ENCODE measurements around the gene FOXF2. TPM values are rescaled to one million over a fixed set of nuclear protein-coding genes. Genes with fewer than 3 reads are reported as not detected.

The FOXF2 gene
- total RNA-seq, 1 experiment from 2014 or later: 8.0 TPM

DNA sequence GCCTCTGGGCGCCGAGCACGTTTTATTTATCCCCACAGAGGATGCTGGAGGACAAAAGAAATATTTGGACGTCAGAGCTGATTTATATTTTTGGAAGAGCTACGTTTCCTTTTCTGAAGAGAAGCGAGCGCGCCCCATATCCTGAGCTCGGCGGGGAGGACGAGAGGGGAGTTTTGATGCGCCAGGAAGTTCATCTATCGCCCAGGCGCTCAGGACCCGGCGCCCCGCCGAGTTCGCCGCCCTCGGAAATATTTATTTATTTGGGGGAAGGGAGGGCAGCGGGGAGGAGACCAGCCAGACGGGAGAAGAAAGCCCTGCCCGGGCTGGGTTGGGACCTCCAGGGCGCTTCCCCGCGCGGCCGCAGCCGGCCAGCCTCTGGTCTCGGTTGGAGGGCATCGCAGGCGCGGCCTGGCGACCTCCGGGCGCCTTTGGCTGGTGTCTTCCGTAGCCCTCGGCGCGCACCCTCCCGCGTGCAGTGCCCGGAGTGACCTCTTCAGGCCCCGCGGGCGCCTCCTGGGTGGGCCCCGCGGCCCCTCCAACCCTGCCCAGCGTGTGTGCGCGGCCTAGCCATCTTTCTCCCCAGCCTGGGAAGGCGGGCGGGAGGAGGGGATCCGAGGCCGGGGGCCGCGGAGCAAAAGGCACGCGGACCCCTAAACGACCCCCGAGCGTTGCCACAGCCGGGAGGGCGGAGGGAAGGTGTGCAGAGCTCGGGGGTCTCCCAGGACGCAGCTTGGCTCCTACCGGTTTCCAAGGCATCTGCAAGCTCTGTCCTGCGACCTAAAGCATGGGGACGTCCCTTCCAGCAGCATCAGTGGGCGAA is 5.4 kb upstream of the FOXF2 start:
- DNase-seq (ENCODE audit: unreplicated experiment): no peak
- Mint-ChIP-seq H3K9me3 (ENCODE audit: unreplicated experiment) (no peaks in the 10 kb centered on the region), H3K36me3 (ENCODE audit: insufficient read depth, unreplicated experiment) (peaks cover 1% of the 10 kb centered on the region), H3K4me3 (ENCODE audit: unreplicated experiment) (no peak overlapping the region), H3K4me1 (ENCODE audit: insufficient read depth, unreplicated experiment) (peaks cover 8% of the 10 kb centered on the region), H3K27ac (ENCODE audit: low read depth, unreplicated experiment) (no peak overlapping the region), H3K27me3 (ENCODE audit: insufficient read depth, unreplicated experiment) (peaks cover 24% of the 10 kb centered on the region)
- no TSS peak for BruUV-seq (replicated peaks)
- TF ChIP-seq, protein P1, sequence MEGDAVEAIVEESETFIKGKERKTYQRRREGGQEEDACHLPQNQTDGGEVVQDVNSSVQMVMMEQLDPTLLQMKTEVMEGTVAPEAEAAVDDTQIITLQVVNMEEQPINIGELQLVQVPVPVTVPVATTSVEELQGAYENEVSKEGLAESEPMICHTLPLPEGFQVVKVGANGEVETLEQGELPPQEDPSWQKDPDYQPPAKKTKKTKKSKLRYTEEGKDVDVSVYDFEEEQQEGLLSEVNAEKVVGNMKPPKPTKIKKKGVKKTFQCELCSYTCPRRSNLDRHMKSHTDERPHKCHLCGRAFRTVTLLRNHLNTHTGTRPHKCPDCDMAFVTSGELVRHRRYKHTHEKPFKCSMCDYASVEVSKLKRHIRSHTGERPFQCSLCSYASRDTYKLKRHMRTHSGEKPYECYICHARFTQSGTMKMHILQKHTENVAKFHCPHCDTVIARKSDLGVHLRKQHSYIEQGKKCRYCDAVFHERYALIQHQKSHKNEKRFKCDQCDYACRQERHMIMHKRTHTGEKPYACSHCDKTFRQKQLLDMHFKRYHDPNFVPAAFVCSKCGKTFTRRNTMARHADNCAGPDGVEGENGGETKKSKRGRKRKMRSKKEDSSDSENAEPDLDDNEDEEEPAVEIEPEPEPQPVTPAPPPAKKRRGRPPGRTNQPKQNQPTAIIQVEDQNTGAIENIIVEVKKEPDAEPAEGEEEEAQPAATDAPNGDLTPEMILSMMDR (IDR thresholded peaks at IDR 0.05; ENCODE audit: unreplicated experiment): no peak
- ChIA-PET CTCF (interaction anchor here (0.6 kb wide), 4 partner anchors 257 to 794 kb away, joined by 3 to 5 read pairs (median 3); no protein-coding TSS in a partner anchor), POLR2A (no interaction called here)
- intact Hi-C loops (cut with micrococcal nuclease): loop anchor here (5.0 kb wide), 2 partner anchors 472 to 792 kb away; no protein-coding TSS in a partner anchor

DNA sequence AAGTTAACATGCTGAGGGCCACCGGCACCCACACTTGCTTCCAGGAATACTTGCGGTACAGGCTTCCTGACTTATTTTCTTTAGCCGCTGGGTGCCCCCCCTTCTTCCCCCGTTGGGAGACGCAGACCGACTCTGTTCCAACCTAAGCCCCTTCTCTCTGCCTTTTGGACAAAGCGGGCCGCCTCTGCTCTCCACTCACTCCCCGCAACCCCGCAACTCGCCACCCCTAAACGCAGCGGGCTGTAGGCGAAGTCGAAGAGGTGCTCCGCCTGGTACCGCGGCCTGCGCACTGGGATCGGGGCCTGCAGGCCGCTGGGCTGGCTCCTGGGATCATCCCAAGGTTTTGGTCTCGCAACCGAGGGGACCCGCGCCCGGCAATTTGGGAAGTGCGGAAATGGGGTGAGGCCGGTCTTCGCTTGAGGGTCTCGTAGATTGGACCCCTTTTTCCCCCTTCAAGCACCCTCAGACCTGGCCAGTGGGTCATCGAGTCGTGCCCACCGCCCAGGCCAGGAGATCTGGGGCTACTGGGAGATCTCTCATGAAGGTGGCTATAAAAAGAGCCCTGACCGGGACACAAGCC is 4.7 kb upstream of the FOXF2 start:
- Mint-ChIP-seq H3K27ac (ENCODE audit: low read depth, unreplicated experiment) (no peak overlapping the region), H3K9me3 (ENCODE audit: unreplicated experiment) (no peaks in the 10 kb centered on the region), H3K36me3 (ENCODE audit: insufficient read depth, unreplicated experiment) (peaks cover 7% of the 10 kb centered on the region), H3K27me3 (ENCODE audit: insufficient read depth, unreplicated experiment) (peaks cover 17% of the 10 kb centered on the region), H3K4me3 (ENCODE audit: unreplicated experiment) (no peak overlapping the region), H3K4me1 (ENCODE audit: insufficient read depth, unreplicated experiment) (peaks cover 8% of the 10 kb centered on the region)
- intact Hi-C loops (cut with micrococcal nuclease): loop anchor here (5.0 kb wide), 2 partner anchors 472 to 792 kb away; no protein-coding TSS in a partner anchor
- no peak for DNase-seq (ENCODE audit: unreplicated experiment)
- POLR2A ChIA-PET: no interaction called here
- BruUV-seq (replicated peaks): no TSS peak
- CTCF ChIA-PET: interaction anchor here (0.6 kb wide), 2 partner anchors 792 to 795 kb away, joined by 3 read pairs; no protein-coding TSS in a partner anchor
- TF ChIP-seq, protein P1 (IDR thresholded peaks at IDR 0.05; ENCODE audit: unreplicated experiment): no peak

DNA sequence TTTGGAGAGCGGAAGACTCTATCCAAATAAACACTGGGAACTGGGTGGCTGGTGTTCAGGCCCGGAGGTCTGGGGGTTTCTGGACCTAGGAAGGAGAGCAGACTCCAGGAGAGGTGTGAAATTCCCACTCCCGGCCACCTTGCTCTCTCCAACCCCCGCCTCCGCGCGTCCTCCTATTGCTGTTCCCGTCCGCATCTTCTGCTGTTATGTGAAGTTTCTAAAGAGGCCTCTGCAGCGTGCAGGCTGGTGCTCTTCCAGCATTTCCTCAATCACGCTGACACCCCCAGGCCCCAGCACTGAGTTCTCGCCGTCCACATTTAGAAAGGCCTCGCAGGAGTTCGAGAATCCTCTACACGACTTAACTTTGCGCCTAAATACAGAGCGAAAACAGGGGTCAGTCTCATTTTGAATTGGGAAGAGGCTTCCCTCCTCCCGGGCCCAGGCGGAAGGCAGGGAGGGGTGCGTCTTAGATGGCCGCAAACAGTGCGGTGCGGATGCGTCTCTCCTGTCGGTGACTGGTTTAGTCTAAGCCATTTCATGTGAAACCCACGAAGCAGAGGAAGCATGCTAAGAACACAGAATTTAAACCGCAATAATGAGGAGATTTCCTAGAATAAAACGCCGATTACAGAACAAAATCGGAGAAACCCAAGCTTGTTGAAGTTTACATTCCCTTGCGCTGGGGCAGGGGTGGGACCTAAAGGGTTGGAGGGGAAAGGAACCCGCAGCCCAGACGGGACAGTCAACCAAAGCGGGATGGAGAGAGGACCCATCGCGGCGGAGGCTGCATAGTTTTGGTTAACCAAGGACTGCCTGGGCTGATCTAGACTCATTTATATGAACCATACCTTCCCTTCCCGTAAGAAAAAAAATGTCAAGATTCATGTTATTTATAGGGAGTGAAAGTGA is 4.0 kb upstream of the FOXF2 start:
- CTCF ChIA-PET: interaction anchor here (0.6 to 2.8 kb wide), 8 partner anchors 11 to 825 kb away, joined by 3 to 21 read pairs (median 4); no protein-coding TSS in a partner anchor
- Mint-ChIP-seq H3K9me3 (ENCODE audit: unreplicated experiment) (no peaks in the 10 kb centered on the region), H3K27me3 (ENCODE audit: insufficient read depth, unreplicated experiment) (peaks cover 11% of the 10 kb centered on the region), H3K36me3 (ENCODE audit: insufficient read depth, unreplicated experiment) (peaks cover 7% of the 10 kb centered on the region), H3K4me1 (ENCODE audit: insufficient read depth, unreplicated experiment) (peaks cover 8% of the 10 kb centered on the region), H3K27ac (ENCODE audit: low read depth, unreplicated experiment) (no peak overlapping the region), H3K4me3 (ENCODE audit: unreplicated experiment) (no peak overlapping the region)
- POLR2A ChIA-PET: interaction anchor here (1.7 kb wide), 1 partner anchor 11 kb away, joined by 4 read pairs; no protein-coding TSS in a partner anchor
- TF ChIP-seq, protein P1 (IDR thresholded peaks at IDR 0.05; ENCODE audit: unreplicated experiment): no peak
- no TSS peak for BruUV-seq (replicated peaks)
- intact Hi-C loops (cut with micrococcal nuclease): no loop called here
- DNase-seq (ENCODE audit: unreplicated experiment): no peak

Measured in MCF 10A (cell line).